ENCODE results near the gene CASQ2.

Gene CASQ2

GRCh38 chr1:115701090-115701489 is 67.4 kb downstream of the CASQ2 start:
- no peak overlapping the region for H3K4me3 ChIP-seq (ENCODE audit: low read depth, low read length)

GRCh38 chr1:115697619-115698018 is 70.9 kb downstream of the CASQ2 start:
- no peak overlapping the region for H3K4me3 ChIP-seq (ENCODE audit: low read depth, low read length)

GRCh38 chr1:115694805-115695204 is 73.7 kb downstream of the CASQ2 start:
- no peak overlapping the region for H3K4me3 ChIP-seq (ENCODE audit: low read depth, low read length)

- no peak overlapping the region for H3K4me3 ChIP-seq (ENCODE audit: low read depth, low read length)
Observed at GRCh38 chr1:115692224-115692623, 76.3 kb downstream of the CASQ2 start.

GRCh38 chr1:115690972-115691371 is 77.5 kb downstream of the CASQ2 start:
- no peak overlapping the region for H3K4me3 ChIP-seq (ENCODE audit: low read depth, low read length)

- H3K4me3 ChIP-seq (ENCODE audit: low read depth, low read length) = no peak overlapping the region
Observed at GRCh38 chr1:115687744-115688143, 80.8 kb downstream of the CASQ2 start.

- no peak overlapping the region for H3K4me3 ChIP-seq (ENCODE audit: low read depth, low read length)
Observed at GRCh38 chr1:115685029-115685705, 83.3 kb downstream of the CASQ2 start.

- H3K4me3 ChIP-seq (ENCODE audit: low read depth, low read length) = no peak overlapping the region
Observed at GRCh38 chr1:115682792-115683191, 85.7 kb downstream of the CASQ2 start.

GRCh38 chr1:115680730-115681111 is 87.8 kb downstream of the CASQ2 start:
- H3K4me3 ChIP-seq (ENCODE audit: low read depth, low read length) = no peak overlapping the region

GRCh38 chr1:115679141-115679611 is 89.3 kb downstream of the CASQ2 start:
- no peak overlapping the region for H3K4me3 ChIP-seq (ENCODE audit: low read depth, low read length)

GRCh38 chr1:115678141-115678540 is 90.4 kb downstream of the CASQ2 start:
- no peak overlapping the region for H3K4me3 ChIP-seq (ENCODE audit: low read depth, low read length)

GRCh38 chr1:115677565-115677964 is 90.9 kb downstream of the CASQ2 start:
- no peak overlapping the region for H3K4me3 ChIP-seq (ENCODE audit: low read depth, low read length)

GRCh38 chr1:115677182-115677555 is 91.3 kb downstream of the CASQ2 start:
- no peak overlapping the region for H3K4me3 ChIP-seq (ENCODE audit: low read depth, low read length)

- no peak overlapping the region for H3K4me3 ChIP-seq (ENCODE audit: low read depth, low read length)
Observed at GRCh38 chr1:115676498-115677181, 91.9 kb downstream of the CASQ2 start.

GRCh38 chr1:115672224-115673009 is 96.1 kb downstream of the CASQ2 start:
- no peak overlapping the region for H3K4me3 ChIP-seq (ENCODE audit: low read depth, low read length)

- no peak overlapping the region for H3K4me3 ChIP-seq (ENCODE audit: low read depth, low read length)
Observed at GRCh38 chr1:115671176-115671934, 97.2 kb downstream of the CASQ2 start.

GRCh38 chr1:115670476-115671175 is 97.9 kb downstream of the CASQ2 start:
- no peak overlapping the region for H3K4me3 ChIP-seq (ENCODE audit: low read depth, low read length)

- no peak overlapping the region for H3K4me3 ChIP-seq (ENCODE audit: low read depth, low read length)
Observed at GRCh38 chr1:115669886-115670285, 98.6 kb downstream of the CASQ2 start.

- H3K4me3 ChIP-seq (ENCODE audit: low read depth, low read length) = no peak overlapping the region
Observed at GRCh38 chr1:115669002-115669673, 99.4 kb downstream of the CASQ2 start.

- no peak overlapping the region for H3K4me3 ChIP-seq (ENCODE audit: low read depth, low read length)
Observed at GRCh38 chr1:115668579-115668978, 99.9 kb downstream of the CASQ2 start.

Measured in iPS-11a (cell line).